Activated T-helper 1 cell treated with anti-CD3 and anti-CD28 coated beads, Interleukin-2, amount 50 U/mL, for 16 hours (primary cell): Measurements from ENCODE around the gene MAGI1.

Experiments used
- DNase-seq, 2 donors: peaks; one replicate each; pipeline ENCODE4 v3.0.0-alpha.2; 2020; ENCODE audit warnings: low read depth in 1 of 2, low spot score in 1 of 2

The MAGI1 gene

DNA sequence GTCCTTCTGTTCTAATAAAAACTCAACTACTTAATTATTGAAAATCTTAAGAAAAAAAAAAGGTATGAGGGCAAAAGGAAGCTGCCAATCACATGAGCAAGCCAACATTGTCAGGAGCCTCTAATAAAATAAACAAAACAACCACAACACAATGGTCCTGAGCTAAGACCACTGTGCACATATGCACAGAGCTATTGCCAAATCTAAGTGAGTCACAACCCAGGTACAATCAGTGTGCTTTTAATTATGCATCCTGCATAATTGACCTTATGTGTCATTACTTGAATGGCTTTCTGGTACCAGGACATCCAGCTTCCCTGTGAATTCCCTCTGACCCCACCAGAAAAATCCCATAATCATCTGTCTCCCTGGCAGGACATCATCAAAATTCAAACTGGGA, 639.8 kb downstream of the MAGI1 start:
- no peak for DNase-seq

GRCh38 chr3:65396078-65396477, 642.6 kb downstream of the MAGI1 start:
- no peak for DNase-seq

DNA sequence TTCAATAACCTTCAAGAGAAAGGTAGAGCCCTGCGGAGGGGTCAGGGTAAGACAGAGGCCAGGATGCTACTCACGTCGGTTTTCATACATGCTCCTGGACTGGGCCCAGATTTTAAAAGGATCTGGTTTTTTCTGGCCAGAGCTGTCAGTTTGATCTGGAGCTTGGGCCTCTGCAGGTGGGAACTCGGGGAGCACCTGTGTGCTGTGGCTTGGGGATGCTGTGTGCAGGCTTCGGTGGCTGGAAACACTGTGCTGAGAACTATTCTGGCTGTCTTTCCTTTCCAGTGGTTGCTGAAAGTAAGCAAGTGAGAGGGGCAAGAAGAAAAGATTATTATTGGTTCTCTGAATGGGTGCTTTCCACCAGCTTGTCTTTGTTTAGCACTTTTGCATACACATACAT, 647.6 kb downstream of the MAGI1 start:
- DNase-seq = no peak

DNA sequence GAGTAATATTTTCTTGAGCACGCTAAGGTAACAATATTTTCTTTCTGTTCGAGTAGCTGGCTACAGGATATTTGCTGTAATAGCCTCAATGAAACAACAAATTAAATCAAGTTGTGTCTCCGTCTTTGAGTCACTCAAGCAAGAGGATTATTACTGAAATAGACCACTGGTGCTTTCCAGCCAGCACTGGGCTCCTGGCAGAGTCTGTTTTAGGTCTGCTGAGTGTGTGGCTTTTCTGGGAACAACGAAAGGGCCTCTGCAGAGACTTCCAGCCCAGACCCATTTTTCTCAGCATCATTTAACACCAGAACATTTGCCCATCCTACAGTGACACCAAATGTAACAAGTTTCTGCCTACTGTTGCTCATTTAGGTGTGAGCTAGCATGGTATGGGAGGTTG, 652.9 kb downstream of the MAGI1 start:
- no peak for DNase-seq

DNA sequence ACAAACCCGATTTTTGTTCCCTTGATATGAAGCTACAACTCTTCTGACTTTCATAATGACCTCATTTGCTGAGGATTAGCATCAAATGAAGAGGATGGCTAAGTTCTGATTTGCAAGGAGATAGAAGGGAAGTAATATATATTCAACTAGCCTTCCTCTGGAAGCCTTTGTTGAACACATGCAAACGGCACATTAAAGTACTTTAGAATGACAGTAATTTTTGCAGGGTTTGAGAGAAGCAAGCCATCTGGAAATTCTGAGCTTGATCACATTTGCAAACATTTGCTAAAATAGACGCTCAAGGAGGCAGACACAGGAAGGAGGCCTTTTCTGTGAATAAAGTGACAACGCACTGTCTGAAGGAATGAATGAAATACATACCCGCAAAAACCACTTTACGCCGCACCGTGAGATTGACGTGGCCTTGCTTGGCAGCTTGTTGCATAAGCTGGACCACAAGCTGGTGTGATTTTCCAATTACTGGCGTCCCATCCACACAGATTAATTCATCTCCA, 657.2 kb downstream of the MAGI1 start:
- no peak for DNase-seq

DNA sequence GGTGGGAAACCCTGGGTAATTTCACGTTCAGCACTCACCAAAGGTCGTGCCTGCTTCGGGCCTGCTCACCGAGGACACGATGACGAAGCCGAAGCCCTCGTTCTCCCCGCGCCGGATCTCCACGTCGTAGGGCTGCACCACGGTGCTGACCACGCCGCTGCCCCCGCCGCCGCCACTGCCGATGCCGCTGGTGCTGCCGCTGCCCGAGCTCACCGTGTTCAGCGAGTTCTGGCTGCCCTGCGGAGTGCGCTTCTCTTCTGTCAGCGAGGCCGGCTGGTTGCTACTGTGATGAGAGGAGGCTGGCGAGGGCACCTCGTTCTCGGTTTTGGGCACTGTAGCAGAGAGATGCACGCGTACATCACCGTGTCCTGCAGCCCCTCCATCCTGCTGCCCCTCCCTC, 659.5 kb downstream of the MAGI1 start:
- DNase-seq = no peak

DNA sequence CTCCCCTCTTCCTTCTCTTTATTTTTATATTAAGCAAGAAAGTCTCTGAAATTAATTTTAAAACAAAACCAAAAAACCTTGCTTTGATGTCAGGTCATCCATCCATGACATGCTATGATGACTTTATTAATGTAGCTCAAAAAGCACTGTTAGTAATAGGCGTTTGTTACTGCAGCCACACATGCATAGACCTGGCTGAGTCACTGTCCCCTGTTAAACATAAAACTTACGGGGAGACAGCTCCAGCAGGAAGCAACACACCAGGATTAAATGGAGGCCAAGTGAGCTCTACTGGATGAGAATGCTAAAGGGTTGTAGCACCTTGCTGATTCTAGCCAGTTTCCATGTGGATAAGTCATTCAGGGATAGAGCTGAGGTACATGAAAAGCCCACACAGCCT, 661.1 kb downstream of the MAGI1 start:
- DNase-seq = no peak

DNA sequence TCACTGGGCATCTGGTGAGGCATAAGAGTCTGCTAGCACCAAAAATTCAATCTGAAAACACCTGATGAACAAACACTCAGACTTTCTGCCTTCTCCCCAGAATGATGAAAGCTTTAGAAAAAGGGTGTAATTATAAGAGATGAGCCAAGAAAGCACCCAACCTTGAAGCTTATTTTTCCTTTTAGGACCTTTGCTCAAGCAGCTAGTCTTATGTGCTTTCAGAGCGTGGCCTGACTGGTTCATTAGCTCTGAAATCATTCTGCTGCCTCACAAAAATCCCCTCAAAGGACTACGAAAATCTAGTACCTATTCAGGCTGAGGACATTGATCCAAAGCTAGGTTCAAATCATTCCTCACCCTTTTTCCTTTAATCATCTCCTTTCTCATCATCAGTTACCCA, 662.3 kb downstream of the MAGI1 start:
- no peak for DNase-seq

DNA sequence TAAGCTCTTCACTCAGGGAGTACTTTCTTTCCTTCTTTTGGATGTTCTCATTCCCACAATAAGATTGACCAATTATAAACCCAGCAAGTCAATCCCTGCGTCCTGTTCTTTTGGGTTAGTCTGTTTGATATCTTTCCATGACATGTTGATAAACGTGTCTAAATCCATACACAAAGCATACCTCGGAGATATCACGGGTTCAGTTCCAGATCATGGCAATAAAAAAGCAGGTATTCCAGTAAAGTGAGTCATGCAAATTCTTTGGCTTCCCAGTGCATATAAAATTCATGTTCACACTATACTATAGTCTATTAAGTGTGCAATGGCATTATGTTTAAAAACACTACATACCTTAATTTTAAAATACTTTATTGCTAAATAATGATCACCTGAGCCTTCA, 667.7 kb downstream of the MAGI1 start:
- DNase-seq = no peak

DNA sequence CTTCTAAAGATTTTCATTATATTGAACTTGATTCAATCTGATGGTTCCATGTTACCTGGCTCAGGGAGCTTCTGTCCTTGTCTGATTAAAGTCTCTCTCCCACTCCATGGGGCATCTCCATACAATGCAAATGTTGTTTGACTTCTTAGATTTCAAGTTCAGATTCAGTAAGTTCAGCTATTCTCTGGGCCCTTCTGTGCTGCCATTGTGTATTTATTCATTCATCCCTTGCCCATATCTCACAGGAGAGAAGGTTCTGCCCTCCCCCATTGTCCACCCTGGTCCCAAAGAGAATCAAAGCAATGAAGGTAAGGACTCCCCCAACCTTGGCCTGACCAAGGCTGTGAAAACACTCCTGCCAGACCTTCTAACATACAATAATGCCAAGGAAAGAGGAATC, 669.9 kb downstream of the MAGI1 start:
- DNase-seq = no peak

GRCh38 chr3:65362688-65363087, 676.0 kb downstream of the MAGI1 start:
- DNase-seq = no peak

DNA sequence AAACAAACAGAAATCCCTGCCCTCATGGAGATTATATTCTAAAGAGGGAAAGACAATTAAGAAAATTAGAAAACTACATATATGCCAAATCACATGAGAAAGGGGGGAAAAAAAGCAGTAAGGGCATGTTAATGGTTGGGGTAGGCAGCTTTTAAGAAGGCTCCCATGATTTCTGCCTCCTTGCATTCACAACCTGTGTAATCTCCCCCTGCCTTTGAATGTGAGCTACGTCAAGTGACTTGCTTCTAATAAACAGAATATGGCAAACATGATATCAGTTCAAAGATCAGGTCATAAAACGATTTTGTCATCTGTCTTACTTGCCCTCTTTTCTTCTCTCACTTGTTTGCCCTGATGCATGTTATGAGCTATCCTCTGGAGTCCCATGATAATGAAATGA, 677.3 kb downstream of the MAGI1 start:
- no peak for DNase-seq

- DNase-seq = no peak
These were observed 682.1 kb downstream of the MAGI1 start for GRCh38 chr3:65356331-65357248.

GRCh38 chr3:65354880-65355279, 683.8 kb downstream of the MAGI1 start:
- DNase-seq = no peak

DNA sequence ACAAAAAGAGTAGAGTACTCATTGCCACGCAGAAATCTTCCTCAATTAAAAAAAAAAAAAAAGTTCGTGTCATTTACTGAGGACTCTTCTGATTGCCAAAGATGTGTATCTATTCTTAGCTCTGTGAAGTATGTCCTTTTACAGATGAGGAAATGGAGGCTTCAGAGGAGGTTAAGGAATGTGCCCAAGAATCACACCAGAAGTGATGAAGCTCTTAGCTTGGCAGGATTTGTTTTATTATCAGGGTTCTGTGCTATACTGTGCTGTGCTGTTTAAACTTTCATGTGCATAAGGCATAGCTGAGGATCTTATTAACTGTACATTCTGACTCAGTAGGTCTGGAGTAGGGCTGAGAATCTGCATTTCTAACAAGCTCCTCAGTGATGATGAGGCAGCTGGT, 685.8 kb downstream of the MAGI1 start:
- DNase-seq = no peak

- no peak for DNase-seq
These were observed 687.0 kb downstream of the MAGI1 start for GRCh38 chr3:65351753-65352152.

- no peak for DNase-seq
These were observed 687.8 kb downstream of the MAGI1 start for GRCh38 chr3:65350801-65351476.

DNA sequence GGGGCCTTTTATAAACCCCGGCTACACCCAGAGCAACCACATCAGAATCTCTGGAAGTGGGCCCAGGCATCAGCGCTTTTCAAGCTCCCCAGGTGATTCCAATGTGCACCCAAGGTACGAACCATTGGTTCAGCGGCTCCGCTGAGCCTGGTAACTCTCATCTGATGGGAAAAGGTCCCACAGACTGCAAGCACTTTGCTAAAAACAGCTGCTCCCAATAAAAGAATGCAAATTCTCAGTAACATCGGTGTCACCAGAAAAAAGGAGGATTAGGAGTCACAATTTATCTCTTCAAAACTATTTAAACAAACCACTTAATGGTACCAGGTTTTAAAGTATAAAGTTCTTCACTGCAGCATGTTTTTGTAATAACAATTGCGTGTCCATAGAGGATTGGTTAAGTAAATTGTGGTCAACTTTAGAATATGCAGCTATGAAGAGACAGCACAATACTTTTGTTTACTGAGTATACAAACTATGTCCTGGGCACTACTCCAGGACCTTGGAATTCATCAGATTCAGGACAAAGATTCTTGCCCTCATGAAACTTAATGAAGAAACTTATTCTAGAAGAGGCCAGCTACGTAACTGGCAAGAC, 690.2 kb downstream of the MAGI1 start:
- no peak for DNase-seq

DNA sequence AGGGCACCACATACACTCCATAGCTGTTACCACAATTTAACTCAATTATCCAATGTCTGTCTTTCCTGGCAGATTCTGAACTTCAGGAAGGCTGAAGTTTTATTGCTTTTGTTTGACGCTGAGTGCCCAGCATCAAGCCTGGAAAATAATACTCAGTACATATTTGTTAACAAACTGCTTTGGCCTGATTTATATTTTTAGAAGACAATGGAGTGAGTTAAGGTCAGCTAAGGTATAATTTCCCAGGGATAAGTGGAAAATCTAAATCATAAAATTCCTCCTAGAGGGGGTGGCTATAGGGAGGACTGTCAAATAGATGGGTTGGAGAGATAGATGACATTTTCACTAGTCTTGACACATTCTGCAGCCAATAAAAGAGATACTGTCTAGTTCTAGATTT, 691.6 kb downstream of the MAGI1 start:
- no peak for DNase-seq

DNA sequence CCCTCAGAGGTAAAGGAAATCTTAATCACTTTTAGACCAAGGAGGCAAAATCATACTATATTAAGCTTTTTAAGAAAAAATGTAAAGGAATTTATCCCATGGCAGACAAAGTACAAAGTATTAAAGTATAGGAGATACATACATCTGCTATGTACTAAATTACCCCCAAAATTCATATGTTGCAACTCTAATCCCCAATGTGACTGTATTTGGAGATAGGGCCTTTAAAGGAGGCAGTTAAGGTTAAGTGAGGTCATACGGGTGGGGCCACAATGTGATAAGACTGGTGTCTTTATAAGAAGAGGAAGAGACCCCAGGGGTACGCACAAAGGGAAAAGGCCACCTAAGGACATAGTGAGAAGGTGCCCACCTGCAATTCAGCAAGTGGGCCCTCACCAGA, 693.9 kb downstream of the MAGI1 start:
- DNase-seq = no peak

- no peak for DNase-seq
These were observed 694.3 kb downstream of the MAGI1 start for GRCh38 chr3:65344444-65344843.

DNA sequence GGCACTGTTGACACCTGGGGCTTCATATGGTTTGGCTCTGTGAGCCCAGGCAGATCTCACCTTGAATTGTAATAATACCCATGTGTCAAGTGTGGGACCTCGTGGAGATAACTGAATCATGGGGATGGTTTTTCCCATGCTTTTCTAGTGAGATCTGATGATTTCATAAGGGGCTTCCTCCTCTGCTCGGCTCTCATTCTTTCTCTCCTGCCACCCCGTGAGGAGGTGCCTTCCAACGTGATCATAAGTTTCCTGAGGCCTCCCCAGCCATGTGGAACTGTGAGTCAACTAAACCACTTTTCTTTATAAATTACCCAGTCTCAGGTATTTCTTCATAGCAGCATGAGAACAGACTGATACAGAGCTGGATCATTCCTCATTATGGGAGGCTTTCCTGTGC, 695.0 kb downstream of the MAGI1 start:
- no peak for DNase-seq
